GM12874 (cell line): ENCODE results near the gene HEATR5B.

Experiments
- CTCF ChIP-seq: IDR thresholded peaks from 2 replicates; pipeline ENCODE4 v1.5.1; 2011; ENCODE audit warnings: low read depth, mild to moderate bottlenecking, control low read depth, low read length, moderate library complexity; ENCODE audit not compliant: insufficient read depth

The HEATR5B gene

GRCh38 chr2:37037771-37038170 is 46.4 kb downstream of the HEATR5B start:
- no peak for TF ChIP-seq CTCF

- TF ChIP-seq CTCF, result no peak
These were observed 54.4 kb downstream of the HEATR5B start for GRCh38 chr2:37029758-37030157.

- no peak for TF ChIP-seq CTCF
These were observed 58.1 kb downstream of the HEATR5B start for GRCh38 chr2:37026050-37026449.

- no peak for TF ChIP-seq CTCF
These were observed 63.0 kb downstream of the HEATR5B start for GRCh38 chr2:37020887-37021796.

GRCh38 chr2:37020212-37020886 is 63.8 kb downstream of the HEATR5B start:
- TF ChIP-seq CTCF, result no peak

- TF ChIP-seq CTCF, result no peak
These were observed 70.9 kb downstream of the HEATR5B start for GRCh38 chr2:37013315-37013641.

- TF ChIP-seq CTCF, result no peak
These were observed 73.0 kb downstream of the HEATR5B start for GRCh38 chr2:37011130-37011529.
